DMS79 (cell line): ENCODE measurements around the gene CHMP3.
"Not testable (repeated sequence)": the region's sequence is repeated elsewhere in the genome, so short reads cannot be mapped to it uniquely, and the experiment has no call there.

Experiments
- DNase-seq: peaks from one replicate; lab custom pipeline; 2025; lab: John Stamatoyannopoulos, UW

CHMP3 gene

GRCh38 chr2:86549440-86549839 lies 13.8 kb downstream of the CHMP3 start:
- DNase-seq, result not testable (repeated sequence)

- not testable (repeated sequence) for DNase-seq
Observed at GRCh38 chr2:86548913-86549396, 14.3 kb downstream of the CHMP3 start.

- not testable (repeated sequence) for DNase-seq
Observed at GRCh38 chr2:86548165-86548912, 14.9 kb downstream of the CHMP3 start.

- not testable (repeated sequence) for DNase-seq
Observed at GRCh38 chr2:86545296-86545924, 17.8 kb downstream of the CHMP3 start.

GRCh38 chr2:86544278-86545099 lies 18.8 kb downstream of the CHMP3 start:
- DNase-seq, result not testable (repeated sequence)

GRCh38 chr2:86543793-86544192 lies 19.4 kb downstream of the CHMP3 start:
- DNase-seq, result no peak

GRCh38 chr2:86543335-86543734 lies 19.9 kb downstream of the CHMP3 start:
- no peak for DNase-seq

- no peak for DNase-seq
Observed at GRCh38 chr2:86542814-86543213, 20.4 kb downstream of the CHMP3 start.

- no peak for DNase-seq
Observed at GRCh38 chr2:86541334-86541733, 21.9 kb downstream of the CHMP3 start.

- no peak for DNase-seq
Observed at GRCh38 chr2:86533589-86533988, 29.7 kb downstream of the CHMP3 start.

- no peak for DNase-seq
Observed at GRCh38 chr2:86525421-86526340, 37.6 kb downstream of the CHMP3 start.

- no peak for DNase-seq
Observed at GRCh38 chr2:86523491-86523890, 39.8 kb downstream of the CHMP3 start.

- no peak for DNase-seq
Observed at GRCh38 chr2:86522711-86523110, 40.5 kb downstream of the CHMP3 start.

- DNase-seq, result no peak
Observed at GRCh38 chr2:86521922-86522321, 41.3 kb downstream of the CHMP3 start.

- no peak for DNase-seq
Observed at GRCh38 chr2:86520153-86520552, 43.1 kb downstream of the CHMP3 start.

- no peak for DNase-seq
Observed at GRCh38 chr2:86519349-86519748, 43.9 kb downstream of the CHMP3 start.

GRCh38 chr2:86518481-86518880 lies 44.8 kb downstream of the CHMP3 start:
- no peak for DNase-seq

GRCh38 chr2:86513948-86514660 lies 49.1 kb downstream of the CHMP3 start:
- no peak for DNase-seq

- DNase-seq, result no peak
Observed at GRCh38 chr2:86512892-86513291, 50.4 kb downstream of the CHMP3 start.

GRCh38 chr2:86512034-86512433 lies 51.2 kb downstream of the CHMP3 start:
- DNase-seq, result peak; percentile 21

- DNase-seq, result no peak
Observed at GRCh38 chr2:86510436-86510933, 52.8 kb downstream of the CHMP3 start.
